ENCODE results near the gene CDC14A.
A peak's percentile ranks its signal among the peaks of the same experiment; 100 is the strongest.

DNA sequence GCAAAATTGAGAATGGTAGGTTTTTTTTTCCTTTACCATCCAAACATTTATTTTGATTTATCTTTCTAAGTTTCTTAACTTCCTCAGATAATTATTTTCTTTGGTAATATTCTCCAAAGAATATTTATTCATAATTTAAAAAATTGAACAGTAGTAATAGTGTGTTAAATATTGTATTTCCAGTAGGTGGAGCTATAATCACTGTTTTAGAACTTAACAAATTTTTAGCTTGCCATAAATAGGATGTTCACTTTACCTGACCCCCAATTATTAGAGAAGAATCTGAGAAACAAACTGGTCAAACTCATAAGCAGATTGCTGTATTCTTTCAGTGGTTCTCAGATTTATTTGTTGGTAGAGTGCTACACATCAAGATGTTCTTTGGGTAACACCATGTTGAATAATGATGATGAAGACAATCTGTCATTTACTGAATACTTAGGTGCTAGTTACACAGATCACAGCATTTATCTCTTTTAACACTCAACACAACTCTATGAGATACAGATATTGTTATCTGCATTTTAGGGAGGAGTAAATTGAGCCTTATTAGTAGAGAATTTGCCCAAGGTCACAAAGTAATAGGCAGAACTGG, 103.3 kb downstream of the CDC14A start:
- TF ChIP-seq, protein P1, sequence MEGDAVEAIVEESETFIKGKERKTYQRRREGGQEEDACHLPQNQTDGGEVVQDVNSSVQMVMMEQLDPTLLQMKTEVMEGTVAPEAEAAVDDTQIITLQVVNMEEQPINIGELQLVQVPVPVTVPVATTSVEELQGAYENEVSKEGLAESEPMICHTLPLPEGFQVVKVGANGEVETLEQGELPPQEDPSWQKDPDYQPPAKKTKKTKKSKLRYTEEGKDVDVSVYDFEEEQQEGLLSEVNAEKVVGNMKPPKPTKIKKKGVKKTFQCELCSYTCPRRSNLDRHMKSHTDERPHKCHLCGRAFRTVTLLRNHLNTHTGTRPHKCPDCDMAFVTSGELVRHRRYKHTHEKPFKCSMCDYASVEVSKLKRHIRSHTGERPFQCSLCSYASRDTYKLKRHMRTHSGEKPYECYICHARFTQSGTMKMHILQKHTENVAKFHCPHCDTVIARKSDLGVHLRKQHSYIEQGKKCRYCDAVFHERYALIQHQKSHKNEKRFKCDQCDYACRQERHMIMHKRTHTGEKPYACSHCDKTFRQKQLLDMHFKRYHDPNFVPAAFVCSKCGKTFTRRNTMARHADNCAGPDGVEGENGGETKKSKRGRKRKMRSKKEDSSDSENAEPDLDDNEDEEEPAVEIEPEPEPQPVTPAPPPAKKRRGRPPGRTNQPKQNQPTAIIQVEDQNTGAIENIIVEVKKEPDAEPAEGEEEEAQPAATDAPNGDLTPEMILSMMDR (conservative IDR thresholded peaks at IDR 0.05 in 1 of 2, IDR thresholded peaks at IDR 0.05 in 1 of 2; ENCODE audit: extremely low read depth in 1 of 2, insufficient read depth in 1 of 2, low read depth in 1 of 2, low read length in 2 of 2) = peak; percentile 25 to 47
- TF ChIP-seq EZH2 (IDR thresholded peaks at IDR 0.05; ENCODE audit: borderline replicate concordance, low read length) = no peak
